WTC11 (cell line): ENCODE data around the gene TIMELESS. TPM values are rescaled to one million over a fixed set of nuclear protein-coding genes. Genes with fewer than 3 reads are reported as not detected.

ENCODE experiments used
- ATAC-seq: fragments of 200-7000 bp; cut with Tn5 transposase; 2 replicates; pipeline ENCODE4 v1.10.0; 2021; ENCODE audit warnings: mild to moderate bottlenecking, moderate library complexity
- CTCF ChIA-PET: fragments of 300-600 bp; sonication (Branson Sonifier 250); formaldehyde crosslinking; loops from one replicate; lab custom pipeline; 2021; ENCODE audit warnings: antibody characterized with exemption; lab: Charles Lee
- POLR2A ChIA-PET: fragments of 350-600 bp; sonication (Branson Sonifier 250); formaldehyde crosslinking; loops from one replicate; lab custom pipeline; 2021; ENCODE audit warnings: antibody characterized with exemption; lab: Charles Lee
- DNase-seq: peaks from one replicate; pipeline ENCODE4 v3.0.0; 2021; ENCODE audit warnings: low spot score
- H3K27ac Mint-ChIP-seq: 2 replicates; pipeline ENCODE4 v1.8.0; 2021; ENCODE audit warnings: mixed read lengths
- H3K27me3 Mint-ChIP-seq: 2 replicates; pipeline ENCODE4 v1.8.0; 2021; ENCODE audit warnings: low read depth, mild to moderate bottlenecking, moderate library complexity, mixed read lengths
- H3K36me3 Mint-ChIP-seq: 2 replicates; pipeline ENCODE4 v1.8.0; 2021; ENCODE audit warnings: mixed read lengths
- H3K4me1 Mint-ChIP-seq: 2 replicates; pipeline ENCODE4 v1.8.0; 2022; ENCODE audit warnings: mixed read lengths
- H3K4me3 Mint-ChIP-seq: 2 replicates; pipeline ENCODE4 v1.8.0; 2021; ENCODE audit warnings: mild to moderate bottlenecking, moderate library complexity, mixed read lengths
- H3K9me3 Mint-ChIP-seq: 2 replicates; pipeline ENCODE4 v1.8.0; 2021; ENCODE audit warnings: mixed read lengths
- ATF1 ChIP-seq: sonication (generic); formaldehyde crosslinking; IDR thresholded peaks from 2 replicates; pipeline ENCODE4 v1.8.1; 2023; ENCODE audit warnings: mild to moderate bottlenecking, moderate library complexity, missing genetic modification reagents
- CDX4 ChIP-seq: fragments of 250-450 bp; sonication (Bioruptor Pico); IDR thresholded peaks from 2 replicates; pipeline ENCODE4 v1.9.0; 2021; ENCODE audit warnings: moderate library complexity, mild to moderate bottlenecking, inconsistent platforms, borderline replicate concordance
- CREM ChIP-seq: sonication (generic); formaldehyde crosslinking; IDR thresholded peaks from 2 replicates; pipeline ENCODE4 v1.8.1; 2022; ENCODE audit warnings: mild to moderate bottlenecking, missing genetic modification reagents, moderate library complexity
- ETV6 ChIP-seq: sonication (generic); formaldehyde crosslinking; IDR thresholded peaks from 2 replicates; pipeline ENCODE4 v1.8.1; 2022; ENCODE audit warnings: mild to moderate bottlenecking, missing genetic modification reagents
- GRHL2 ChIP-seq: fragments of 250-450 bp; sonication (Bioruptor Pico); IDR thresholded peaks from 2 replicates; pipeline ENCODE4 v1.8.0; 2022; ENCODE audit warnings: mild to moderate bottlenecking, moderate library complexity; ENCODE audit not compliant: insufficient replicate concordance, severe bottlenecking
- GTF2I ChIP-seq: fragments of 250-450 bp; sonication (Bioruptor Pico); conservative IDR thresholded peaks from 2 replicates; pipeline ENCODE4 v1.4.0; 2021; ENCODE audit warnings: mild to moderate bottlenecking
- MXD4 ChIP-seq: fragments of 250-450 bp; sonication (Bioruptor Pico); IDR thresholded peaks from 2 replicates; pipeline ENCODE4 v1.8.0; 2021; ENCODE audit warnings: mild to moderate bottlenecking, moderate library complexity, borderline replicate concordance
- OVOL2 ChIP-seq: fragments of 250-450 bp; sonication (Bioruptor Pico); IDR thresholded peaks from 2 replicates; pipeline ENCODE4 v1.9.0; 2021; ENCODE audit warnings: mild to moderate bottlenecking, borderline replicate concordance
- PRRX2 ChIP-seq: fragments of 250-450 bp; sonication (Bioruptor Pico); IDR thresholded peaks from 2 replicates; pipeline ENCODE4 v1.8.0; 2021; ENCODE audit warnings: mild to moderate bottlenecking
- SP1 ChIP-seq: sonication (generic); formaldehyde crosslinking; conservative IDR thresholded peaks from 2 replicates; pipeline ENCODE4 v1.8.1; 2022; ENCODE audit warnings: missing genetic modification reagents
- TCF7 ChIP-seq: sonication (generic); formaldehyde crosslinking; IDR thresholded peaks from 2 replicates; pipeline ENCODE4 v1.8.0; 2022; ENCODE audit warnings: mild to moderate bottlenecking, low read depth, missing genetic modification reagents, moderate library complexity
- TEAD4 ChIP-seq: sonication (generic); formaldehyde crosslinking; IDR thresholded peaks from 2 replicates; pipeline ENCODE4 v1.8.0; 2022; ENCODE audit warnings: mild to moderate bottlenecking, missing genetic modification reagents
- ZNF263 ChIP-seq: sonication (generic); formaldehyde crosslinking; IDR thresholded peaks from 2 replicates; pipeline ENCODE4 v1.8.1; 2022; ENCODE audit warnings: low read depth, mild to moderate bottlenecking, moderate library complexity, missing genetic modification reagents
- ZNF396 ChIP-seq: fragments of 250-450 bp; sonication (Bioruptor Pico); IDR thresholded peaks from 2 replicates; pipeline ENCODE4 v1.8.0; 2021; ENCODE audit warnings: mild to moderate bottlenecking, moderate library complexity, borderline replicate concordance
- ZNF512 ChIP-seq: sonication (generic); formaldehyde crosslinking; IDR thresholded peaks from 2 replicates; pipeline ENCODE4 v1.8.1; 2022; ENCODE audit warnings: missing genetic modification reagents, borderline replicate concordance
- total RNA-seq: library from RNA; stranded (reverse); gene quantifications from 3 replicates; pipeline ENCODE4 v1.2.3, GENCODE V29; 2021
- TF ChIP-seq, protein P1 (sequence below): sonication (generic); formaldehyde crosslinking; IDR thresholded peaks from 2 replicates; pipeline ENCODE4 v1.8.0; 2022; ENCODE audit warnings: mild to moderate bottlenecking, missing genetic modification reagents
- TF ChIP-seq, protein P2 (sequence below): sonication (generic); formaldehyde crosslinking; IDR thresholded peaks from 2 replicates; pipeline ENCODE4 v1.8.0; 2022; ENCODE audit warnings: missing genetic modification reagents
- TF ChIP-seq, protein P3 (sequence below): sonication (generic); formaldehyde crosslinking; IDR thresholded peaks from 2 replicates; pipeline ENCODE4 v1.8.0; 2023; ENCODE audit warnings: missing genetic modification reagents, mild to moderate bottlenecking, borderline replicate concordance

Gene TIMELESS
- total RNA-seq, 1 experiment from 2014 or later = 60.9 TPM

GRCh38 chr12:56487448-56488040, 38.3 kb upstream of the TIMELESS start (continued):
- no peak for TF ChIP-seq GRHL2 (CRISPR knock-in tag)
- TF ChIP-seq, protein P1, sequence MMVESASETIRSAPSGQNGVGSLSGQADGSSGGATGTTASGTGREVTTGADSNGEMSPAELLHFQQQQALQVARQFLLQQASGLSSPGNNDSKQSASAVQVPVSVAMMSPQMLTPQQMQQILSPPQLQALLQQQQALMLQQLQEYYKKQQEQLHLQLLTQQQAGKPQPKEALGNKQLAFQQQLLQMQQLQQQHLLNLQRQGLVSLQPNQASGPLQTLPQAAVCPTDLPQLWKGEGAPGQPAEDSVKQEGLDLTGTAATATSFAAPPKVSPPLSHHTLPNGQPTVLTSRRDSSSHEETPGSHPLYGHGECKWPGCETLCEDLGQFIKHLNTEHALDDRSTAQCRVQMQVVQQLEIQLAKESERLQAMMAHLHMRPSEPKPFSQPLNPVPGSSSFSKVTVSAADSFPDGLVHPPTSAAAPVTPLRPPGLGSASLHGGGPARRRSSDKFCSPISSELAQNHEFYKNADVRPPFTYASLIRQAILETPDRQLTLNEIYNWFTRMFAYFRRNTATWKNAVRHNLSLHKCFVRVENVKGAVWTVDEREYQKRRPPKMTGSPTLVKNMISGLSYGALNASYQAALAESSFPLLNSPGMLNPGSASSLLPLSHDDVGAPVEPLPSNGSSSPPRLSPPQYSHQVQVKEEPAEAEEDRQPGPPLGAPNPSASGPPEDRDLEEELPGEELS (CRISPR knock-in tag) = peak; percentile 44; the same call in 1 of the 2 replicates
- no peak for TF ChIP-seq PRRX2
- TF ChIP-seq ATF1 (CRISPR knock-in tag) = no peak
- TF ChIP-seq OVOL2 = no peak
- no peak for TF ChIP-seq CDX4 (CRISPR knock-in tag)
- TF ChIP-seq, protein P2, sequence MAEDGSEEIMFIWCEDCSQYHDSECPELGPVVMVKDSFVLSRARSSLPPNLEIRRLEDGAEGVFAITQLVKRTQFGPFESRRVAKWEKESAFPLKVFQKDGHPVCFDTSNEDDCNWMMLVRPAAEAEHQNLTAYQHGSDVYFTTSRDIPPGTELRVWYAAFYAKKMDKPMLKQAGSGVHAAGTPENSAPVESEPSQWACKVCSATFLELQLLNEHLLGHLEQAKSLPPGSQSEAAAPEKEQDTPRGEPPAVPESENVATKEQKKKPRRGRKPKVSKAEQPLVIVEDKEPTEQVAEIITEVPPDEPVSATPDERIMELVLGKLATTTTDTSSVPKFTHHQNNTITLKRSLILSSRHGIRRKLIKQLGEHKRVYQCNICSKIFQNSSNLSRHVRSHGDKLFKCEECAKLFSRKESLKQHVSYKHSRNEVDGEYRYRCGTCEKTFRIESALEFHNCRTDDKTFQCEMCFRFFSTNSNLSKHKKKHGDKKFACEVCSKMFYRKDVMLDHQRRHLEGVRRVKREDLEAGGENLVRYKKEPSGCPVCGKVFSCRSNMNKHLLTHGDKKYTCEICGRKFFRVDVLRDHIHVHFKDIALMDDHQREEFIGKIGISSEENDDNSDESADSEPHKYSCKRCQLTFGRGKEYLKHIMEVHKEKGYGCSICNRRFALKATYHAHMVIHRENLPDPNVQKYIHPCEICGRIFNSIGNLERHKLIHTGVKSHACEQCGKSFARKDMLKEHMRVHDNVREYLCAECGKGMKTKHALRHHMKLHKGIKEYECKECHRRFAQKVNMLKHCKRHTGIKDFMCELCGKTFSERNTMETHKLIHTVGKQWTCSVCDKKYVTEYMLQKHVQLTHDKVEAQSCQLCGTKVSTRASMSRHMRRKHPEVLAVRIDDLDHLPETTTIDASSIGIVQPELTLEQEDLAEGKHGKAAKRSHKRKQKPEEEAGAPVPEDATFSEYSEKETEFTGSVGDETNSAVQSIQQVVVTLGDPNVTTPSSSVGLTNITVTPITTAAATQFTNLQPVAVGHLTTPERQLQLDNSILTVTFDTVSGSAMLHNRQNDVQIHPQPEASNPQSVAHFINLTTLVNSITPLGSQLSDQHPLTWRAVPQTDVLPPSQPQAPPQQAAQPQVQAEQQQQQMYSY = no peak
- TF ChIP-seq ETV6 = no peak
- TF ChIP-seq SP1 (CRISPR knock-in tag) = no peak
- no peak; the same call in 1 of the 2 replicates for TF ChIP-seq ZNF263
- TF ChIP-seq, all 79 proteins: peak for 11

GRCh38 chr12:56486694-56487093, 37.5 kb upstream of the TIMELESS start:
- CTCF ChIA-PET = no interaction called here
- POLR2A ChIA-PET = no interaction called here
- H3K4me1 Mint-ChIP-seq = peaks cover 16% of the 10 kb centered on the region
- peaks cover 63% of the 10 kb centered on the region for H3K27me3 Mint-ChIP-seq
- DNase-seq (no peak), ATAC-seq (no peak)
- H3K9me3 Mint-ChIP-seq = peaks cover 11% of the 10 kb centered on the region
- no peak overlapping the region for H3K27ac Mint-ChIP-seq
- no peaks in the 10 kb centered on the region; the same call in 1 of the 2 replicates for H3K36me3 Mint-ChIP-seq
- TF ChIP-seq MXD4 (CRISPR knock-in tag) (no peak), ZNF512 (no peak), CREM (CRISPR knock-in tag) (no peak), TCF7 (no peak), SP1 (CRISPR knock-in tag) (no peak), ZNF396 (no peak), TEAD4 (CRISPR knock-in tag) (no peak), GTF2I (no peak)
- TF ChIP-seq, protein P3, sequence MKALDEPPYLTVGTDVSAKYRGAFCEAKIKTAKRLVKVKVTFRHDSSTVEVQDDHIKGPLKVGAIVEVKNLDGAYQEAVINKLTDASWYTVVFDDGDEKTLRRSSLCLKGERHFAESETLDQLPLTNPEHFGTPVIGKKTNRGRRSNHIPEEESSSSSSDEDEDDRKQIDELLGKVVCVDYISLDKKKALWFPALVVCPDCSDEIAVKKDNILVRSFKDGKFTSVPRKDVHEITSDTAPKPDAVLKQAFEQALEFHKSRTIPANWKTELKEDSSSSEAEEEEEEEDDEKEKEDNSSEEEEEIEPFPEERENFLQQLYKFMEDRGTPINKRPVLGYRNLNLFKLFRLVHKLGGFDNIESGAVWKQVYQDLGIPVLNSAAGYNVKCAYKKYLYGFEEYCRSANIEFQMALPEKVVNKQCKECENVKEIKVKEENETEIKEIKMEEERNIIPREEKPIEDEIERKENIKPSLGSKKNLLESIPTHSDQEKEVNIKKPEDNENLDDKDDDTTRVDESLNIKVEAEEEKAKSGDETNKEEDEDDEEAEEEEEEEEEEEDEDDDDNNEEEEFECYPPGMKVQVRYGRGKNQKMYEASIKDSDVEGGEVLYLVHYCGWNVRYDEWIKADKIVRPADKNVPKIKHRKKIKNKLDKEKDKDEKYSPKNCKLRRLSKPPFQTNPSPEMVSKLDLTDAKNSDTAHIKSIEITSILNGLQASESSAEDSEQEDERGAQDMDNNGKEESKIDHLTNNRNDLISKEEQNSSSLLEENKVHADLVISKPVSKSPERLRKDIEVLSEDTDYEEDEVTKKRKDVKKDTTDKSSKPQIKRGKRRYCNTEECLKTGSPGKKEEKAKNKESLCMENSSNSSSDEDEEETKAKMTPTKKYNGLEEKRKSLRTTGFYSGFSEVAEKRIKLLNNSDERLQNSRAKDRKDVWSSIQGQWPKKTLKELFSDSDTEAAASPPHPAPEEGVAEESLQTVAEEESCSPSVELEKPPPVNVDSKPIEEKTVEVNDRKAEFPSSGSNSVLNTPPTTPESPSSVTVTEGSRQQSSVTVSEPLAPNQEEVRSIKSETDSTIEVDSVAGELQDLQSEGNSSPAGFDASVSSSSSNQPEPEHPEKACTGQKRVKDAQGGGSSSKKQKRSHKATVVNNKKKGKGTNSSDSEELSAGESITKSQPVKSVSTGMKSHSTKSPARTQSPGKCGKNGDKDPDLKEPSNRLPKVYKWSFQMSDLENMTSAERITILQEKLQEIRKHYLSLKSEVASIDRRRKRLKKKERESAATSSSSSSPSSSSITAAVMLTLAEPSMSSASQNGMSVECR (CRISPR knock-in tag) = no peak
- peak overlapping the region; percentile 94 for H3K4me3 Mint-ChIP-seq
